ENCODE results near the gene MDM4.
A peak's percentile ranks its signal among the peaks of the same experiment; 100 is the strongest.
"Not testable (repeated sequence)": the region's sequence is repeated elsewhere in the genome, so short reads cannot be mapped to it uniquely, and the experiment has no call there.

The MDM4 gene

DNA sequence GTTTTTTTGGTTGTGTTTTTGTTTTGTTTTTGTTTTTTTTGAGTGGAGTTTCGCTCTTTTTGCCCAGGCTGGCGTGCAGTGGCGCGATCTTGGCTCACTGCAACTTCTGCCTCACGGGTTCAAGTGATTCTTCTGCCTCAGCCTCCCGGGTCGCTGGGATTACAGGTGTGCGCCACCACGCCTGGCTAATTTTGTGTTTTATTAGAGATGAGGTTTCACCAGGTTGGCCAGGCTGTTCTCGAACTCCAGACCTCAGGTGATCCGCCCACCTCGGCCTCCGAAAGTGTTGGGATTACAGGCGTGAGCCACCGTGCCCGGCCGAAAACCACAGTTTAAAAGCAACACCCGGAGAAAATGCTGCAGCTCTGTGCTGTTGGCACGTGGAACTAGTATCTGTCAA, 1.2 kb downstream of the MDM4 start:
- not testable (repeated sequence) for H3K4me3 Mint-ChIP-seq; ATAC-seq (ENCODE audit: low read depth); DNase-seq (ENCODE audit: low spot score in 2 of 2); H3K9me3 Mint-ChIP-seq; H3K27ac Mint-ChIP-seq; H3K27me3 Mint-ChIP-seq
- Mint-ChIP-seq H3K36me3 (peaks cover 23% of the 10 kb centered on the region), H3K4me1 (peaks cover 43% of the 10 kb centered on the region)

DNA sequence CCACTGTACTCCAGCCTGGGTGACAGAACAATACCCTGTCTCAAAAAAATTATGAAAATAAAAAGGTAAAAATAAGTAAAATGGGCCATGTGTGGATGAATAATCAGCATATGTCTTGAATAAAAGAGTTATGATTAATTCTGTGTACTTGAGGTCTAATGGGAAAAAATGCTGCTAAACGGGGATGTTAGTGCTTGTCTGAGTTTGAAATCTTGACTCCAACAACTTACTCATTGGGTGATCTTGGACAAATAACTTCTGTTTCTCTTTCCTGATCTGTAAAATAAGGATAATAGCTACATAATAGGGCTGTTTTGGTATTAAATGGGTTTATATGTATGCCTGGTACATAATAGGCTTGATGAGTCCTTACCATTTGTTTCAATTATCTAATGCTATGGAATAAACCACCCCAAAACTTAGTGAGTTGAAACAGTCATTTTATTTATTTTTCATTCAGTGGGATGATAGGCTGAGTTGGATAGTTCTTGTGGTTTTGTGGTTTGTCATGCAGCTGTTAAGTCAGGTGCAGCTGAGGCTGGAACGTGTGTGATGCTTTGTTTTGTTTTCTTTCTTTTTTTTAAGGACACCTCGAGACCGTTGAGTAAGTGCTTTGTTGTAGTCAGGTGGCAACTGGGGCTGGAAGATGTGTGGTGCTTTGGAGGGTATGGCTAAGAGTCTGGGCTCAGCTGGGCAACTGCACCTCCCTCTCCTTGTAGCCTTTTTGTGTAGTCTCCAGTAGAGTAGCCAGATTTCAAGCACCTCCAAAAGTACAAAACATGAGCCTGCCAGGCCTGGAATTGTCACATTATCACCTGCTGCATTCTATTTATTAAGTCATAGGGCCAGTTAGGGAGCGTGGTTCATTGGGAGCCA, 4.9 kb downstream of the MDM4 start:
- Mint-ChIP-seq H3K36me3 (peaks cover 40% of the 10 kb centered on the region), H3K27ac (no peak overlapping the region), H3K27me3 (no peaks in the 10 kb centered on the region), H3K9me3 (peaks cover 8% of the 10 kb centered on the region), H3K4me1 (peaks cover 51% of the 10 kb centered on the region), H3K4me3 (peak overlapping the region; percentile 63)
- ATAC-seq (ENCODE audit: low read depth) (peak; percentile 69), DNase-seq (ENCODE audit: low spot score in 2 of 2) (peak in 1 of 2 donors; percentile 59)

DNA sequence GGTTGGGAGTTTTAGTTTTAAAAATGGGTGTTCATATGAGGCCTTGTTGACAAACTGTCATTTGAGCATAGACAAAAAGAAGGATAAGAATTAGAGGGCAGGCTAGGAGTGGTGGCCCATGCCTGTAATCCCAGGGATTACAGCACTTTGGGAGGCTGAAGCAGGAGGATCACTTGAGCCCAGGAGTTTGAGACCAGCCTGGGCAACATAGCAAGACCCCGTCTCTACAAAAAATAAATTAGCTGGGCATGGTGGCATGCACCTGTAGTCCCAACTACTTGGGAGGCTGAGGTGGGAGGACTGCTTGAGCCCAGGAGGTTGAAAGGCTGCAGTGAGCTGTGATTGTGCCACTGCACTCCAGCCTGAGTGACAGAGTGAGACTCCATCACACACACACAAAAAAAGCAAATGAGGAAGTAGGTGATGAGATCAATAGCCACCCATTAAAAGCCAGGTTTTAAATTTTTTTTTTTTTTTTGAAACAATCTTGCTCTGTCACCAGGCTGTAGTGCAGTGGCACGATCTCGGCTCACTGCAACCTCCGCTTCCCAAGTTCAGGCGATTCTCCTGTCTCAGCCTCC, 5.8 kb downstream of the MDM4 start:
- peaks cover 49% of the 10 kb centered on the region for H3K4me1 Mint-ChIP-seq
- not testable (repeated sequence) for H3K27ac Mint-ChIP-seq, H3K9me3 Mint-ChIP-seq, H3K27me3 Mint-ChIP-seq
- DNase-seq (ENCODE audit: low spot score in 2 of 2) (peak in 1 of 2 donors; percentile 23), ATAC-seq (ENCODE audit: low read depth) (peak; percentile 51)
- peaks cover 39% of the 10 kb centered on the region for H3K36me3 Mint-ChIP-seq
- H3K4me3 Mint-ChIP-seq: peak overlapping the region; percentile 69

DNA sequence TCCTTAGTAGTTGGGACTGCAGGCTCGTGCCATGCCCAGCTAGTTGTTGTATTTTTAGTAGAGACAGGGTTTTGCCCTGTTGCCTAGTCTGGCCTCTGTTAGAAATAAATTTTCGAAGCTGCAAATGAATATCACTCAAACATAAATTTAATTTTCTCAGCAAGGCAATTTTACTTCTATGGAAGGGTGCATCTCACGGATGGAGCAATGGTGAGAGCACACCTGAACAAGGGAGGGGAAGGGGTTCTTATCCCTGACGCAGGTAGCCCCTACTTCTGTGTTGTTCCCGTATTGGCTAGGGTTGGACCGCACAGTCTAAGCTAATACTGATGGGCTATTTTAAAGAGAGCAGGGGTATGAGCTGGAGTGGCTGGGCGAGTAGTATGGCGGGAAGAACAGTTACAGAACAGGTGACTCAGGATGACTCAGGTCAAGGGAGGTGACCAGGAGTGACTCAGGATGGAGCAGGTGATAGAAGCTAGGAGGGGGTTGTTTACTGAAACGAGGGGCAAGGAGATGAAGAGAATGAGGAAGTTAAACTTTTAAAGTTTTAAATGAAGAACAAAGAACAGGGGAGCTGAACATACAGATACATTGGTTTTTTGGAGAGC, 7.5 kb downstream of the MDM4 start:
- no peak for DNase-seq (ENCODE audit: low spot score in 2 of 2)
- ATAC-seq (ENCODE audit: low read depth): no peak
- H3K27ac Mint-ChIP-seq: peak overlapping the region; percentile 80
- peaks cover 43% of the 10 kb centered on the region for H3K4me1 Mint-ChIP-seq
- no peaks in the 10 kb centered on the region for H3K27me3 Mint-ChIP-seq
- H3K36me3 Mint-ChIP-seq: peaks cover 37% of the 10 kb centered on the region
- peak overlapping the region; percentile 64 for H3K4me3 Mint-ChIP-seq
- peaks cover 8% of the 10 kb centered on the region for H3K9me3 Mint-ChIP-seq

DNA sequence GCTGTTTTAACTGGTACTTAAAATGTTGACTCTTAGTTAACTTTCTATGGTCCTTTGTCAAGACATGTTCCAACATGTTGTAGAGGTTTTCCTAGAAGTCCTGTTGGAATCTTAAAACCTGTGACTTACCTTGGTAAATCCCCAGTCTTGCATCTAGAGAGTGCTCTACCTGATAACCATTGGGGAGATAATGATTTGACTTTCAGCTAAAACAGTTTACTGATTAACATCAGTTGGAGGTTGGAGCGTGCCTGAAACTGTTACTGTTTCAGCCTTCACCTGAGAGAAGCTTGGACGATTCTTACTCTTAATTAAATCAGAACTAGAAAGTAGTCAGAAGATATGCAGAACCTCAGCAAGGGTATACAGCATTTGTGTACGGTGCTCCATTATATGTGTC, 8.8 kb downstream of the MDM4 start:
- Mint-ChIP-seq H3K27ac (peak overlapping the region; percentile 89), H3K4me1 (peaks cover 32% of the 10 kb centered on the region), H3K9me3 (peaks cover 7% of the 10 kb centered on the region), H3K36me3 (peaks cover 26% of the 10 kb centered on the region), H3K27me3 (no peaks in the 10 kb centered on the region), H3K4me3 (peak overlapping the region; percentile 34)
- DNase-seq (ENCODE audit: low spot score in 2 of 2) (no peak), ATAC-seq (ENCODE audit: low read depth) (no peak)

DNA sequence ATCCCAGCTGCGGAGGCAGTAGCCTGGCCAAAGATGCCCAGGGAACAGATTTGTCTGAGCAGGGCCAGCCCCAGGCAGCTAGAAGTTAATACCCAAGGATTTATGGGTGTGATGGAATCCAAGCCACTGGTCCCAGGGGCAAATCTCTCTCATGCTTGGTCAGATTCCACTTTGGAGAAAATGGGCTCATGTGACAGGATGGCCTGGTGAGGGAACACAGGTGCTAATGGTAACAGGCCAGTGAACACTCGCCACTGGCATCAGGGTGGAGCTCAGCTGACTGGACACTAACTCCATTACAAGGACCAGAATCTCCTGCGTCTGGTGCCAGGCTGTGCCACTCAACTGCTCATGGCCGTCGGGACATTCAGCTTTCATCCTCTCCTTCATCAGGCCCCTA, 12.0 kb downstream of the MDM4 start:
- H3K36me3 Mint-ChIP-seq: peaks cover 30% of the 10 kb centered on the region
- H3K27ac Mint-ChIP-seq: no peak overlapping the region
- no peaks in the 10 kb centered on the region for H3K27me3 Mint-ChIP-seq
- DNase-seq (ENCODE audit: low spot score in 2 of 2): no peak
- ATAC-seq (ENCODE audit: low read depth): no peak
- peaks cover 25% of the 10 kb centered on the region for H3K4me1 Mint-ChIP-seq
- no peak overlapping the region for H3K4me3 Mint-ChIP-seq
- peaks cover 7% of the 10 kb centered on the region for H3K9me3 Mint-ChIP-seq

DNA sequence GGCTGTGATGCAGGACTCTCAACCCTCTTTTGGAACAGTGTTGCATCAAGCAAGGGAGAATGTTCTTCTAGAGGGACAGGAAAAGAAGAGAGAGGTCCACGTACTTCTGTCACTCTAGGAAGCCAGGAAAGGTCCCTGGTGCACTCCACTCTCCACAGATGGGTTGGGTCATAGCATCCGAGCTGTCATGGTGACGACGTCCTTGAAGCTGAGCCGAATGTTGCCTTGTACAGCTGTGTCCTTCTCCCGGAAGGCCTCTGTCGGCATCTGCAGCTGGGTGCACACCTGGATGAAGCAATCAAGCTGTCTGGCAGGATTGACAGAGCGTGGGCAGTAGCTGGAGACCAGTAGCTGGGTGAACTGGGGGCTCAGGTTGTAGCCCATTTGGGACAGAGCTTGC, 12.5 kb downstream of the MDM4 start:
- H3K4me3 Mint-ChIP-seq: no peak overlapping the region
- ATAC-seq (ENCODE audit: low read depth): no peak
- DNase-seq (ENCODE audit: low spot score in 2 of 2): no peak
- peaks cover 29% of the 10 kb centered on the region for H3K36me3 Mint-ChIP-seq
- H3K4me1 Mint-ChIP-seq: peaks cover 25% of the 10 kb centered on the region
- H3K9me3 Mint-ChIP-seq: peaks cover 5% of the 10 kb centered on the region
- no peaks in the 10 kb centered on the region for H3K27me3 Mint-ChIP-seq
- no peak overlapping the region for H3K27ac Mint-ChIP-seq

DNA sequence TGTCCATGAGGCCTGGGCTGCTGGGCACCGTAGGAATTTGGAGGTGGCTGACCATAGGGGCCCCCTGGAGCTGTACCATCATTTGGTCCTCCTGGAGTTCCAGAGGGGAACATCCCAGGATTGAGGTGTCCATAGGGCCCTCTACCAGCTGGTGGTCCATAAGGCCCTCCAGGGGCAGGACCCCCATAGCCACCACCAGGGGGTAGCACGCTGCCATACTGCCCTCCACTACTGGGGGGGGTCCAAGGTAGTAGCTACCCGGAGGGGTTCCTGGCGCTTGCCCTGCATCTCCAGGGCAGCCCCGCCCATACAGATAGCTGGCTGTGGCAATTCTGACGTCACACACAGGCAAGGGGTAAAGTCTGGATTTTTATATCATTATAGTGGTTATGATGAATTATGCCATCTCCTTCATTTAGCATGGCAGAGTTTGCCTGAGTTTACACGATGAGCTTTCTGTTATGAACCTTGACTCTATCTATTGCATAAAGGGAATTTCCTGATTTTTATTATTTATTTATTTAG, 13.2 kb downstream of the MDM4 start:
- ATAC-seq (ENCODE audit: low read depth) (no peak), DNase-seq (ENCODE audit: low spot score in 2 of 2) (no peak)
- peaks cover 21% of the 10 kb centered on the region for H3K4me1 Mint-ChIP-seq
- H3K36me3 Mint-ChIP-seq: peaks cover 26% of the 10 kb centered on the region
- H3K27me3 Mint-ChIP-seq: no peaks in the 10 kb centered on the region
- H3K27ac Mint-ChIP-seq: peak overlapping the region; percentile 31
- H3K9me3 Mint-ChIP-seq: peaks cover 2% of the 10 kb centered on the region
- H3K4me3 Mint-ChIP-seq: no peak overlapping the region

DNA sequence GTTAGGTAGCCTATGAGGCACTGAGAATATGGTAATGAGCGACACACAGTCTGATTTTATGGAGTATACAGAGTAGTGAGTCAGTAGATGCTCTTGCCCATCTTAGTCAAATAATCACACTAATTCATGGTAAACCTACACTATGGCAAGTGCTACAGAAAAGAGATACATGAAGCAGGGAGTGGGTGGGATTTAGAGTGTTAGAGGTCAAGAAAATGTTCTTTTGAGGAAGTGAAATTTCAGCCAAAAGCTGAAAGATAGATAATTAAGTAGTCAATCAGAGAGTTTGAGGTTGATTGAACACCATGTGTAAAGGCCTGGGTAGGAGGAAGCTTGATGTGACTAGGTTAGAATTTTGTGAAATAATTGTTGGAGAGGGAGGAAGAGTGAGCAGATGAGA, 14.7 kb downstream of the MDM4 start:
- ATAC-seq (ENCODE audit: low read depth): peak; percentile 80
- Mint-ChIP-seq H3K27me3 (no peaks in the 10 kb centered on the region), H3K9me3 (no peaks in the 10 kb centered on the region), H3K27ac (peak overlapping the region; percentile 70), H3K4me1 (peaks cover 16% of the 10 kb centered on the region), H3K36me3 (peaks cover 20% of the 10 kb centered on the region), H3K4me3 (peak overlapping the region; percentile 2)
- no peak for DNase-seq (ENCODE audit: low spot score in 2 of 2)

DNA sequence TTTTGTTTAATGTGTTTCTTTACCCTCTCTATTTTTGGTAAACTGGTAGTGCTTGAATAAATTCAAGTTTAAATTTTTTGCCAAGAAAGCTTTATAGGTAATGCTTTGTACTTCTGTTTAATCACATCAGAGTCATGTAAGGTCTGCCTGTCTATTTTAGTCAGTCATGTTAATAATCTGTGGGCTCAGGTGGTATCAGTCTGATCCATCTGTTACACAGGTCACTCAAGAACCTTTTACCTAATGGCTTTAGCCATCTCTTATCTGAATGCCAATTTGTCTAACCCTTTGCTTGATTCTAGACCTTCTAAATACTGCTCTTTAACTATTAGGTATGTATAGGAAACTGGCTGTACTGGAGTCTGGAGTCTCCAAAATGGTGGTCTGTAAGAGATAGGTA, 16.6 kb downstream of the MDM4 start:
- no peak for DNase-seq (ENCODE audit: low spot score in 2 of 2)
- Mint-ChIP-seq H3K36me3 (peaks cover 24% of the 10 kb centered on the region), H3K27ac (peak overlapping the region; percentile 8), H3K9me3 (no peaks in the 10 kb centered on the region), H3K4me1 (peaks cover 19% of the 10 kb centered on the region), H3K27me3 (no peaks in the 10 kb centered on the region), H3K4me3 (no peak overlapping the region)
- no peak for ATAC-seq (ENCODE audit: low read depth)

DNA sequence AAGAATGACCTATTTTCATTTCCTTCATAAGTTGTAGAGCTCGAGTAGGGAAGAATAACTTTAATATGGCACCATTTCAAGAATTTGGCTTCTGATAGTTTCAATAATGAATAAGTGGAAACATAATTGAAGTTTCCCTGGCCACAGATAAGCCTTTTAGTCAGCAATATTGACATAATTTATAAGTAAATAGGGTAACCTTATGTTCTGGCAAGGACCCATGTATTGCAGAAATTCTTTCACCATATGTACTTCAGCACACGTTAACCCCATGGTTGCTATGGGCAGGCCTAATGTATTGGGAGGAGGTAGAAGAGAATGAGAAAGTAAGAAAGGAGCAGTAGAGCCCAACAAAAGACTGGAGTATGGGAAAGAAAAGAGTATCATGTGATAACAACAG, 25.4 kb downstream of the MDM4 start:
- Mint-ChIP-seq H3K4me3 (no peak overlapping the region), H3K36me3 (peaks cover 50% of the 10 kb centered on the region), H3K9me3 (no peaks in the 10 kb centered on the region), H3K4me1 (peaks cover 8% of the 10 kb centered on the region), H3K27ac (peak overlapping the region; percentile 3), H3K27me3 (no peaks in the 10 kb centered on the region)
- no peak for DNase-seq (ENCODE audit: low spot score in 2 of 2)
- ATAC-seq (ENCODE audit: low read depth): no peak

DNA sequence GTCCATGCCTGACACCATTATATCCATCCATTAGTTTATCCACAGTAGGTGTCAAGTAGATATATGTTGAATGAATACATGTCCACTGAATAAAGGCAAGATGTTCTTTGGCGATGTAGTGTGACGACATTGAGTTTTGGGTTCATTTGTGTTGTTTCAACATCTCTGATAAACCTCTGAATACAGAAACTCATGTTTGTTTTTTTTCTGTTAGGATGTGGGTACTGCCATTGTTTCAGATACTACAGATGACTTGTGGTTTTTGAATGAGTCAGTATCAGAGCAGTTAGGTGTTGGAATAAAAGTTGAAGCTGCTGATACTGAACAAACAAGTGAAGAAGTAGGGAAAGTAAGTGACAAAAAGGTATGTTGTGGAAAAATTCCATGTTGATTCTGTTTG, 28.1 kb downstream of the MDM4 start:
- no peaks in the 10 kb centered on the region for H3K9me3 Mint-ChIP-seq
- H3K27me3 Mint-ChIP-seq: no peaks in the 10 kb centered on the region
- H3K4me3 Mint-ChIP-seq: no peak overlapping the region
- no peak for ATAC-seq (ENCODE audit: low read depth)
- H3K36me3 Mint-ChIP-seq: peaks cover 48% of the 10 kb centered on the region
- peaks cover 5% of the 10 kb centered on the region for H3K4me1 Mint-ChIP-seq
- peak overlapping the region; percentile 86 for H3K27ac Mint-ChIP-seq
- no peak for DNase-seq (ENCODE audit: low spot score in 2 of 2)

DNA sequence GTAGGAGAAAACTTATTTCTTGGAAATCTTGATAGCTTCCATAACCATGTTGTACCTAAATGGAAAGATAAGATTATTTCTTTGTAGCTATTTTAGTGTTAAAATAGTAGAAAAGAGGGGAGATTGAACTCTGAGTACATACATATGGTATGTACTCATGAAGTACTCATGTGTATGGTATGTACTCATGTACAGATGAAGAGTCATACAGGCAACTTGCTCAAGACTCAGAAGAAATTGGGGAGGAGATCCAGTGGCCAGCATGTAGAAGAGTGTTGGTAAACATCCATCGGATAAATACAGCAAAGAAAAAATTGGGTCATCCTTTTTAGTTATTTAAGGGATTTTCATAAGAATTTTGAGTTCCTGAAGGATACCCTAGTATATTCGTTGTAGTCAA, 29.0 kb downstream of the MDM4 start:
- peaks cover 52% of the 10 kb centered on the region for H3K36me3 Mint-ChIP-seq
- H3K9me3 Mint-ChIP-seq: no peaks in the 10 kb centered on the region
- ATAC-seq (ENCODE audit: low read depth) (no peak), DNase-seq (ENCODE audit: low spot score in 2 of 2) (no peak)
- H3K27ac Mint-ChIP-seq: peak overlapping the region; percentile 86
- peaks cover 5% of the 10 kb centered on the region for H3K4me1 Mint-ChIP-seq
- H3K4me3 Mint-ChIP-seq: no peak overlapping the region
- H3K27me3 Mint-ChIP-seq: no peaks in the 10 kb centered on the region

DNA sequence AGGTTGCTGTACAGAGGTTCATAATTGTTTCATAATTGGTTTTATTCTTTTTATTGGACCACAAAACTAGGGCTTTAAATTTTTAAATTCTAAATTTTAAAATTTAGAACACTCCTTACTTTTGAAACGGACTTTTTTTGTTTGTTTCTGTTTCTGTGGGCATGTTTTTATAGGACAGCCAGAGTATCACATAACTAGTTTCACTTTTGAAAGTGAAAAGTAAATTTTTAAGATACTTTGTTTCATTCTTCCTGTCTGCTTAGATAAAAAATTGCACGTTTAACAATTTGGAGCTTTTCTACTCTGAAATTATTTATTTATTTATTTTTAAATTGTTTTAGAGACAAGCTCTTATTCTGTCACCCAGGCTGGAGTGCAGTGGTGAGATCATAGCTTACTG, 29.7 kb downstream of the MDM4 start:
- Mint-ChIP-seq H3K9me3 (no peaks in the 10 kb centered on the region), H3K27me3 (no peaks in the 10 kb centered on the region), H3K27ac (peak overlapping the region; percentile 86), H3K4me3 (no peak overlapping the region), H3K36me3 (peaks cover 54% of the 10 kb centered on the region), H3K4me1 (peaks cover 5% of the 10 kb centered on the region)
- DNase-seq (ENCODE audit: low spot score in 2 of 2) (no peak), ATAC-seq (ENCODE audit: low read depth) (no peak)
